HCT116 (cell line): ENCODE data around the gene SOS1. TPM values are rescaled to one million over a fixed set of nuclear protein-coding genes. Genes with fewer than 3 reads are reported as not detected.

Experiments used
- ATAC-seq: fragments of 200-7000 bp; cut with Tn5 transposase; 2 replicates; pipeline ENCODE4 v1.9.1; 2020; ENCODE audit warnings: mild to moderate bottlenecking, moderate library complexity
- BruUV-seq: library from RNA; stranded (reverse); fragments of 400-500 nt; replicated peaks from 2 replicates; lab custom pipeline; 2021; lab: Mats Ljungman, UMichigan
- CTCF ChIA-PET: fragments of 300-600 bp; sonication (Branson Sonifier 250); formaldehyde crosslinking; loops from one replicate; lab custom pipeline; 2021; ENCODE audit warnings: antibody characterized with exemption; lab: Charles Lee
- POLR2A ChIA-PET: fragments of 300-600, 350-600 bp; sonication (Branson Sonifier 250); formaldehyde crosslinking; loops from one replicate; lab custom pipeline; 2021; ENCODE audit warnings: antibody characterized with exemption; lab: Charles Lee
- RAD21 ChIA-PET, 2 experiments: fragments of 300-600 bp; sonication (Branson Sonifier 250); formaldehyde crosslinking; loops; one replicate each; lab custom pipeline; 2023; ENCODE audit warnings: low total read pairs in 2 of 2; ENCODE audit not compliant: uncharacterized antibody in 2 of 2, unreplicated experiment in 2 of 2, low non-redundant PET in 1 of 2; lab: Charles Lee
- DNase-seq: peaks from one replicate; pipeline ENCODE4 v3.0.0-alpha.2; 2010; ENCODE audit warnings: low read depth, low spot score
- H2AFZ ChIP-seq: fragments of 200-600 bp; shearing (Covaris generic), sonication (generic); 2 replicates; pipeline ENCODE4 v1.6.1; 2017; ENCODE audit warnings: low read depth, mixed run types, mixed read lengths, antibody characterized with exemption, low read length; ENCODE audit not compliant: poor library complexity, severe bottlenecking
- H3K27ac ChIP-seq: 2 replicates; pipeline ENCODE4 v1.5.1; 2012; ENCODE audit warnings: low read depth, low read length
- H3K27me3 ChIP-seq: fragments of 200-600 bp; sonication (generic); 2 replicates; pipeline ENCODE4 v1.6.1; 2016; ENCODE audit warnings: mixed run types, low read length, mixed read lengths; ENCODE audit not compliant: insufficient read depth
- H3K36me3 ChIP-seq, 2 experiments: fragments of 200-500 bp in 1 of 2; fragments of 200-600 bp in 1 of 2; sonication (Bioruptor generic) in 1 of 2; sonication (generic) in 1 of 2; 2 replicates each; pipeline versions ENCODE4 v1.5.1 to v1.6.1; 2014 to 2016; ENCODE audit warnings: low read length in 2 of 2, inconsistent platforms in 1 of 2, mixed read lengths in 1 of 2, mixed run types in 1 of 2; ENCODE audit not compliant: insufficient read depth in 2 of 2, control insufficient read depth in 1 of 2
- H3K4me1 ChIP-seq, 2 experiments: fragments of 200-600 bp in 1 of 2; sonication (generic) in 1 of 2; 2 replicates each; pipeline versions ENCODE4 v1.5.1 to v1.6.1; 2012 to 2017; ENCODE audit warnings: low read length in 2 of 2, inconsistent platforms in 1 of 2, mild to moderate bottlenecking in 1 of 2, mixed read lengths in 1 of 2, mixed run types in 1 of 2, moderate library complexity in 1 of 2; ENCODE audit not compliant: insufficient read depth in 2 of 2, control insufficient read depth in 1 of 2
- H3K4me2 ChIP-seq: fragments of 200-600 bp; sonication (generic); 2 replicates; pipeline ENCODE4 v1.6.1; 2017; ENCODE audit warnings: mixed run types, low read length, mixed read lengths
- H3K4me3 ChIP-seq, 2 experiments: fragments of 200-600 bp in 1 of 2; sonication (generic) in 1 of 2; replicated peaks in 1 of 2; 2 replicates each; pipeline ENCODE4 v1.5.1; 2011 to 2016; ENCODE audit warnings: low read length in 2 of 2, control low read depth in 1 of 2, low read depth in 1 of 2, mild to moderate bottlenecking in 1 of 2, mixed read lengths in 1 of 2, mixed run types in 1 of 2
- H3K79me2 ChIP-seq: fragments of 200-600 bp; sonication (generic); 2 replicates; pipeline ENCODE4 v1.6.1; 2017; ENCODE audit warnings: mild to moderate bottlenecking, mixed run types, low read length, moderate library complexity, mixed read lengths; ENCODE audit not compliant: insufficient read depth
- H3K9ac ChIP-seq: fragments of 200-600 bp; sonication (generic); 2 replicates; pipeline ENCODE4 v1.6.1; 2016; ENCODE audit warnings: low read length, mixed read lengths
- H3K9me2 ChIP-seq: fragments of 200-600 bp; sonication (generic), shearing (Covaris generic); 2 replicates; pipeline ENCODE4 v1.6.1; 2017; ENCODE audit warnings: mixed run types, mild to moderate bottlenecking, moderate library complexity; ENCODE audit not compliant: insufficient read depth
- H3K9me3 ChIP-seq, 2 experiments: fragments of 200-500 bp in 1 of 2; fragments of 200-600 bp in 1 of 2; sonication (Bioruptor generic) in 1 of 2; sonication (generic) in 1 of 2; 2 replicates each; pipeline ENCODE4 v1.6.1; 2014 to 2017; ENCODE audit warnings: low read length in 2 of 2, mixed read lengths in 2 of 2, inconsistent platforms in 1 of 2, low read depth in 1 of 2, mild to moderate bottlenecking in 1 of 2, mixed run types in 1 of 2, moderate library complexity in 1 of 2; ENCODE audit not compliant: control insufficient read depth in 1 of 2, insufficient read depth in 1 of 2
- H4K20me1 ChIP-seq: fragments of 200-600 bp; sonication (generic), shearing (Covaris generic); 2 replicates; pipeline ENCODE4 v1.6.1; 2017; ENCODE audit warnings: mixed run types, mild to moderate bottlenecking, moderate library complexity; ENCODE audit not compliant: insufficient read depth
- ATF3 ChIP-seq: IDR thresholded peaks from 2 replicates; pipeline ENCODE4 v1.6.1; 2012
- CBX3 ChIP-seq: IDR thresholded peaks from 2 replicates; pipeline ENCODE4 v1.6.1; 2012; ENCODE audit warnings: low read depth
- CEBPB ChIP-seq: IDR thresholded peaks from 2 replicates; pipeline ENCODE4 v1.6.1; 2012; ENCODE audit warnings: low read depth
- CTCF ChIP-seq, 3 experiments: fragments of 200-600 bp in 1 of 3; sonication (generic) in 1 of 3; IDR thresholded peaks in 2 of 3; conservative IDR thresholded peaks in 1 of 3; 2 replicates each; pipeline ENCODE4 v1.5.1; 2012 to 2017; ENCODE audit warnings: low read depth in 2 of 3, low read length in 2 of 3, antibody characterized with exemption in 1 of 3, borderline replicate concordance in 1 of 3, control low read depth in 1 of 3, mild to moderate bottlenecking in 1 of 3, mixed read lengths in 1 of 3, mixed run types in 1 of 3, moderate library complexity in 1 of 3; ENCODE audit not compliant: insufficient read depth in 1 of 3
- EGR1 ChIP-seq: IDR thresholded peaks from 2 replicates; pipeline ENCODE4 v1.6.1; 2012; ENCODE audit warnings: low read depth
- EZH2phosphoT487 ChIP-seq: fragments of 200-600 bp; IDR thresholded peaks from 2 replicates; pipeline ENCODE4 v1.6.1; 2018; ENCODE audit warnings: antibody characterized with exemption, borderline replicate concordance
- FOSL1 ChIP-seq: IDR thresholded peaks from 2 replicates; pipeline ENCODE4 v1.6.1; 2012; ENCODE audit warnings: low read depth
- JUND ChIP-seq: IDR thresholded peaks from 2 replicates; pipeline ENCODE4 v1.6.1; 2012
- MAX ChIP-seq: IDR thresholded peaks from 2 replicates; pipeline ENCODE4 v1.6.1; 2012
- POLR2A ChIP-seq: IDR thresholded peaks from 2 replicates; pipeline ENCODE4 v1.7.0; 2011; ENCODE audit warnings: borderline replicate concordance; ENCODE audit not compliant: insufficient read depth, insufficient read length; ENCODE audit errors: extremely low read depth
- POLR2AphosphoS5 ChIP-seq: IDR thresholded peaks from 2 replicates; pipeline ENCODE4 v1.6.1; 2011; ENCODE audit warnings: mild to moderate bottlenecking, low read depth, low read length, moderate library complexity
- RAD21 ChIP-seq: IDR thresholded peaks from 2 replicates; pipeline ENCODE4 v1.6.1; 2012; ENCODE audit warnings: low read depth, mild to moderate bottlenecking
- REST ChIP-seq: IDR thresholded peaks from 2 replicates; pipeline ENCODE4 v1.6.1; 2012; ENCODE audit warnings: low read depth
- SRF ChIP-seq: IDR thresholded peaks from 2 replicates; pipeline ENCODE4 v1.6.1; 2012; ENCODE audit warnings: low read depth
- TCF7L2 ChIP-seq: IDR thresholded peaks from 2 replicates; pipeline ENCODE4 v1.7.0; 2011; ENCODE audit warnings: borderline replicate concordance, inconsistent platforms; ENCODE audit not compliant: insufficient read depth, insufficient read length; ENCODE audit errors: extremely low read depth
- YY1 ChIP-seq: IDR thresholded peaks from 2 replicates; pipeline ENCODE4 v1.6.1; 2011; ENCODE audit warnings: low read length, low read depth, moderate library complexity, mild to moderate bottlenecking; ENCODE audit not compliant: insufficient replicate concordance; ENCODE audit errors: extremely low read depth
- ZFX ChIP-seq: fragments of 450-650 bp; IDR thresholded peaks from 2 replicates; pipeline ENCODE4 v1.6.1; 2017
- intact Hi-C: fragments of 100-400 bp; cut with micrococcal nuclease; formaldehyde crosslinking; loops from 2 replicates; pipeline ENCODE4 v1.10.0; 2022
- total RNA-seq: library from RNA; stranded (reverse); gene quantifications from one replicate; pipeline ENCODE4 v1.2.1, GENCODE V29; 2021; ENCODE audit not compliant: unreplicated experiment

The SOS1 gene
- total RNA-seq, 1 experiment from 2014 or later, result 19.4 TPM

GRCh38 chr2:39020383-39020782 is 100.5 kb downstream of the SOS1 start:
- H3K4me2 ChIP-seq, result no peak overlapping the region
- no peak overlapping the region for H3K4me3 ChIP-seq
- DNase-seq (no peak), ATAC-seq (no peak)
- no peaks in the 10 kb centered on the region for H3K36me3 ChIP-seq
- H3K9me3 ChIP-seq, result no peaks in the 10 kb centered on the region
- H3K4me1 ChIP-seq, result no peaks in the 10 kb centered on the region; a peak in 1 of 4 replicates
- ChIA-PET RAD21 (no interaction called here), POLR2A (no interaction called here), CTCF (interaction anchor here (1.1 to 1.3 kb wide), 2 partner anchors 16 to 73 kb away, joined by 3 read pairs; no protein-coding TSS in a partner anchor)
- H3K9ac ChIP-seq, result no peak overlapping the region
- H3K79me2 ChIP-seq, result no peaks in the 10 kb centered on the region
- no peak overlapping the region for H2AFZ ChIP-seq
- H3K27me3 ChIP-seq, result no peaks in the 10 kb centered on the region
- TF ChIP-seq CTCF (IDR thresholded peaks at IDR 0.05 in 2 of 3, conservative IDR thresholded peaks at IDR 0.05 in 1 of 3; ENCODE audit: borderline replicate concordance in 1 of 3, insufficient read depth in 1 of 3, low read depth in 2 of 3, low read length in 2 of 3) (no peak), RAD21 (no peak), EZH2phosphoT487 (no peak), ZFX (no peak), ATF3 (no peak)
- H4K20me1 ChIP-seq, result no peaks in the 10 kb centered on the region
- BruUV-seq, result no TSS peak
- intact Hi-C loops, result no loop called here
- no peak overlapping the region for H3K27ac ChIP-seq
- H3K9me2 ChIP-seq, result no peaks in the 10 kb centered on the region

GRCh38 chr2:39018638-39019037 is 102.2 kb downstream of the SOS1 start:
- H3K4me2 ChIP-seq, result no peak overlapping the region
- POLR2A ChIA-PET, result no interaction called here
- H3K4me1 ChIP-seq, result no peaks in the 10 kb centered on the region
- intact Hi-C loops, result no loop called here
- CTCF ChIA-PET, result interaction anchor here (0.9 kb wide), 1 partner anchor 209 kb away, joined by 3 read pairs; no protein-coding TSS in a partner anchor
- TF ChIP-seq CBX3, result no peak
- no peak for TF ChIP-seq EGR1
- TF ChIP-seq CEBPB, result no peak
- no peak for TF ChIP-seq POLR2A
- no peak for TF ChIP-seq TCF7L2
- TF ChIP-seq POLR2AphosphoS5, result no peak
- no peak for TF ChIP-seq REST
- no peak for TF ChIP-seq FOSL1
- TF ChIP-seq EZH2phosphoT487, result no peak
- TF ChIP-seq SRF, result no peak
- TF ChIP-seq MAX, result no peak
- no peak for TF ChIP-seq JUND
- TF ChIP-seq YY1, result no peak
- no peak for DNase-seq
- no peaks in the 10 kb centered on the region for H3K36me3 ChIP-seq
- H3K4me3 ChIP-seq, result no peak overlapping the region
- H3K9me3 ChIP-seq, result no peaks in the 10 kb centered on the region
- H3K9ac ChIP-seq, result no peak overlapping the region
- no peak overlapping the region for H3K27ac ChIP-seq
- RAD21 ChIA-PET, result no interaction called here
- no TSS peak for BruUV-seq
- no peaks in the 10 kb centered on the region for H3K27me3 ChIP-seq
- ATAC-seq, result no peak
- no peak overlapping the region for H2AFZ ChIP-seq
- H3K9me2 ChIP-seq, result no peaks in the 10 kb centered on the region
- no peaks in the 10 kb centered on the region for H4K20me1 ChIP-seq
- H3K79me2 ChIP-seq, result no peaks in the 10 kb centered on the region
